GM12878 (cell line): ENCODE results near the gene DNAJC7.

Experiments used
- CBX3 ChIP-seq: fragments of 200-600 bp; sonication (generic); IDR thresholded peaks from 2 replicates; pipeline ENCODE4 v1.6.1; 2016; ENCODE audit warnings: low read depth, borderline replicate concordance
- CTCF ChIP-seq, 3 experiments: IDR thresholded peaks in 2 of 3; conservative IDR thresholded peaks in 1 of 3; 2 replicates each; pipeline ENCODE4 v1.5.1; 2011; ENCODE audit warnings: low read depth in 3 of 3, low read length in 3 of 3, mild to moderate bottlenecking in 3 of 3, control low read depth in 2 of 3, moderate library complexity in 2 of 3, inconsistent platforms in 1 of 3, mixed read lengths in 1 of 3; ENCODE audit not compliant: control insufficient read depth in 2 of 3, insufficient read depth in 1 of 3; ENCODE audit errors: extremely low read depth in 1 of 3
- HDAC2 ChIP-seq: fragments of 200-600 bp; sonication (generic); IDR thresholded peaks from 2 replicates; pipeline ENCODE4 v1.6.1; 2017
- NR2C2 ChIP-seq: IDR thresholded peaks from 2 replicates; pipeline ENCODE4 v1.6.1; 2011; ENCODE audit warnings: borderline replicate concordance, low read depth; ENCODE audit not compliant: control insufficient read depth, insufficient read length
- RBBP5 ChIP-seq: fragments of 200-600 bp; sonication (generic); conservative IDR thresholded peaks from 2 replicates; pipeline ENCODE4 v1.6.1; 2016

- TF ChIP-seq CBX3 (no peak), HDAC2 (no peak), NR2C2 (no peak), CTCF (IDR thresholded peaks at IDR 0.05 in 2 of 3, conservative IDR thresholded peaks at IDR 0.05 in 1 of 3; ENCODE audit: control insufficient read depth in 2 of 3, extremely low read depth in 1 of 3, insufficient read depth in 1 of 3, low read depth in 3 of 3, low read length in 3 of 3) (no peak), RBBP5 (no peak)
Observed at GRCh38 chr17:42018339-42018738, 1.1 kb upstream of the DNAJC7 start.
